ENCODE results near the gene DRAM1.

The DRAM1 gene

DNA sequence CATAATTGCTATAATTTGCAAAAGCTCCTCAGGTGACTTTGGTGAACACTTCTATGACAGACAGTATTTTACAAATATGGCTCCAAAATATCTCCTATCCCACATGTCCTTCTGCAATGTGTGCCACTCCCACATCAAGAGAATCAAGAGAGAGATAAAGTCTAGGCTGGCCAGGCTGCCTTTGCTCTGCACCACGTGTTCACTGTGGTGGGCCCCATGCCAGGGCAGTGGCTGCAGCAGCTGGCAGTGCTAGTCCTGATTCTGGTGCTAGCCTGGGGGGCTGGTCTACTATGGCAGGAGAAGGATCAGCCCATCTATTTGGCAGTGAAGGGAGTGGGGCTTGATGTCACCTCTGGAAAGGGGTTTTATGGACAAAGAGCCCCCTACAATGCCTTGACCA, 86.3 kb downstream of the DRAM1 start:
- Histone ChIP-seq H3K4me1 (ENCODE audit: control insufficient read depth, low read length) (peaks cover 7% of the 10 kb centered on the region), H3K36me3 (ENCODE audit: control insufficient read depth, low read length) (no peaks in the 10 kb centered on the region), H3K4me2 (ENCODE audit: low read length) (no peak overlapping the region), H3K79me2 (ENCODE audit: control insufficient read depth, low read length) (no peaks in the 10 kb centered on the region), H3K9me2 (replicated peaks; ENCODE audit: control insufficient read depth, low read length) (no peaks in the 10 kb centered on the region), H3F3A (ENCODE audit: control insufficient read depth, insufficient read depth) (no peaks in the 10 kb centered on the region), H3K9me3 (ENCODE audit: control insufficient read depth, insufficient read depth, low read length) (no peaks in the 10 kb centered on the region), H4K20me1 (ENCODE audit: control insufficient read depth, insufficient read depth, low read depth, low read length) (no peaks in the 10 kb centered on the region), H3K4me3 (ENCODE audit: low read length) (no peak overlapping the region), H3K27me3 (ENCODE audit: control insufficient read depth, low read length) (no peaks in the 10 kb centered on the region), H3K27ac (ENCODE audit: low read depth, low read length) (no peak overlapping the region)
- TF ChIP-seq EZH2phosphoT487 (IDR thresholded peaks at IDR 0.05; ENCODE audit: borderline replicate concordance, low read length): no peak
- TF ChIP-seq CTCF (IDR thresholded peaks at IDR 0.05; ENCODE audit: low read depth, low read length, poor library complexity, severe bottlenecking): no peak

DNA sequence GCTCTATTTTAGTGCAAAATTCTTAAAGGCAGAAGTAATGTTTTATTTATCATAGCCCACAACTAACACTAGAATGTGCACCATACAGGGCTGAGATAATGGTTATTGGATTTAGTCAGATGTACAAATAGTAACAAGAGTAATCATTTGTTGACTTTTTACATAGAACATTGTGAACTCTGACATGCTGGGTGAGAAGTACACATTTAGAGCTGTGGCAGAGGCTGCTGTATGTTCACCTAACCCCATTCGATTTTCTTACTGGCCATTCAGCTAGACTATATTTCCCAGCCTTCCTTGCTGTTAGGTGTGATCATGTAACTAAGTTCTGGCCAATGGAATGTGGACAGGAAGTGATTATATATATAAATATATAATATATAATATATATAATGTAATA, 89.1 kb downstream of the DRAM1 start:
- H3K4me1 ChIP-seq (ENCODE audit: control insufficient read depth, low read length): peaks cover 7% of the 10 kb centered on the region
- H3K4me3 ChIP-seq (ENCODE audit: low read length): no peak overlapping the region
- H3K4me2 ChIP-seq (ENCODE audit: low read length): no peak overlapping the region
- H3K9me2 ChIP-seq (replicated peaks; ENCODE audit: control insufficient read depth, low read length): no peaks in the 10 kb centered on the region
- no peak for TF ChIP-seq CTCF (IDR thresholded peaks at IDR 0.05; ENCODE audit: low read depth, low read length, poor library complexity, severe bottlenecking)
- TF ChIP-seq EZH2phosphoT487 (IDR thresholded peaks at IDR 0.05; ENCODE audit: borderline replicate concordance, low read length): no peak
- no peaks in the 10 kb centered on the region for H3K36me3 ChIP-seq (ENCODE audit: control insufficient read depth, low read length)
- no peaks in the 10 kb centered on the region for H3F3A ChIP-seq (ENCODE audit: control insufficient read depth, insufficient read depth)
- H3K79me2 ChIP-seq (ENCODE audit: control insufficient read depth, low read length): no peaks in the 10 kb centered on the region
- H3K27me3 ChIP-seq (ENCODE audit: control insufficient read depth, low read length): no peaks in the 10 kb centered on the region
- H3K9me3 ChIP-seq (ENCODE audit: control insufficient read depth, insufficient read depth, low read length): no peaks in the 10 kb centered on the region
- no peaks in the 10 kb centered on the region for H4K20me1 ChIP-seq (ENCODE audit: control insufficient read depth, insufficient read depth, low read depth, low read length)
- H3K27ac ChIP-seq (ENCODE audit: low read depth, low read length): no peak overlapping the region

DNA sequence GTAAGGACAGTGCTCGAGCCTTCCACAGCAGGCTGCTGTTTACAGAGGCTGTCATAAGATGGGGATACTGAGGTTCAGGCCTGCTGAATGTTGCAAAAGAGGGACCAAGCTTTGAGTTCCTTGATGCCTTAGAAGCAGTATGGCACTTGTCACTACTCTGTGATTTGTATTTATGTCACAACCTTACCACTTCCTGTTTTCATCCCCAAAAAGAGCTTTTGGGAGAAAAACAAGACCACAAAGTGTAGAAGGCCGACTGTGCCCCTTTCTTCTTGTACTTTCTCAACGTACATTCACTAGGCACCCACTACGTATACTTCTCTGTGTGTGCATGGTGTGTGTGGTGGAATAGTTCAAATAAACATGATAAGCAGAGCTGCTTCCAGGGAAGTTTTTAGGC, 90.1 kb downstream of the DRAM1 start:
- H3K4me3 ChIP-seq (ENCODE audit: low read length): no peak overlapping the region
- no peak overlapping the region for H3K27ac ChIP-seq (ENCODE audit: low read depth, low read length)
- no peaks in the 10 kb centered on the region for H3K27me3 ChIP-seq (ENCODE audit: control insufficient read depth, low read length)
- no peaks in the 10 kb centered on the region for H3K9me3 ChIP-seq (ENCODE audit: control insufficient read depth, insufficient read depth, low read length)
- no peaks in the 10 kb centered on the region for H4K20me1 ChIP-seq (ENCODE audit: control insufficient read depth, insufficient read depth, low read depth, low read length)
- no peaks in the 10 kb centered on the region for H3K79me2 ChIP-seq (ENCODE audit: control insufficient read depth, low read length)
- peaks cover 7% of the 10 kb centered on the region for H3K4me1 ChIP-seq (ENCODE audit: control insufficient read depth, low read length)
- no peaks in the 10 kb centered on the region for H3K9me2 ChIP-seq (replicated peaks; ENCODE audit: control insufficient read depth, low read length)
- no peak for TF ChIP-seq CTCF (IDR thresholded peaks at IDR 0.05; ENCODE audit: low read depth, low read length, poor library complexity, severe bottlenecking)
- TF ChIP-seq EZH2phosphoT487 (IDR thresholded peaks at IDR 0.05; ENCODE audit: borderline replicate concordance, low read length): no peak
- no peaks in the 10 kb centered on the region for H3F3A ChIP-seq (ENCODE audit: control insufficient read depth, insufficient read depth)
- no peak overlapping the region for H3K4me2 ChIP-seq (ENCODE audit: low read length)
- no peaks in the 10 kb centered on the region for H3K36me3 ChIP-seq (ENCODE audit: control insufficient read depth, low read length)

DNA sequence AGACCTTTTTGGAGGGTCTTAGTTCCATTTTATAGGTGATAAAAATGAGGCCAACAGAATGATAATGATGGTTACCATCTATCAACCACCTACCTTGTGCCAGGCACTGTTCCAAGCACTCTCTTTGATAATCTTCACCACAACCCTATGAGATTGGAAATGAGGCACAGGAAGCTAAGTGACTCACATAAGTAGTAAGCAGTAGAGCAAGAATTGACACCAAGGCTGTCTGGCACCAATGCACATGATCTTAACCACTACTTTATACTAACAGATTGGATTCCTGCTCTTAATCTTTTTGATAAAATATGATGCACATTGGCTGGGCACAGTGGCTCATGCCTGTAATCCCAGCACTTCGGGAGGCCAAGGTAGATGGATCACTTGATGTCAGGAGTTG, 91.4 kb downstream of the DRAM1 start:
- no peak overlapping the region for H3K27ac ChIP-seq (ENCODE audit: low read depth, low read length)
- H3K36me3 ChIP-seq (ENCODE audit: control insufficient read depth, low read length): no peaks in the 10 kb centered on the region
- TF ChIP-seq CTCF (IDR thresholded peaks at IDR 0.05; ENCODE audit: low read depth, low read length, poor library complexity, severe bottlenecking) (no peak), EZH2phosphoT487 (IDR thresholded peaks at IDR 0.05; ENCODE audit: borderline replicate concordance, low read length) (no peak)
- H4K20me1 ChIP-seq (ENCODE audit: control insufficient read depth, insufficient read depth, low read depth, low read length): no peaks in the 10 kb centered on the region
- no peaks in the 10 kb centered on the region for H3K9me3 ChIP-seq (ENCODE audit: control insufficient read depth, insufficient read depth, low read length)
- no peaks in the 10 kb centered on the region for H3F3A ChIP-seq (ENCODE audit: control insufficient read depth, insufficient read depth)
- H3K79me2 ChIP-seq (ENCODE audit: control insufficient read depth, low read length): no peaks in the 10 kb centered on the region
- H3K4me3 ChIP-seq (ENCODE audit: low read length): no peak overlapping the region
- no peaks in the 10 kb centered on the region for H3K9me2 ChIP-seq (replicated peaks; ENCODE audit: control insufficient read depth, low read length)
- peaks cover 7% of the 10 kb centered on the region for H3K4me1 ChIP-seq (ENCODE audit: control insufficient read depth, low read length)
- no peaks in the 10 kb centered on the region for H3K27me3 ChIP-seq (ENCODE audit: control insufficient read depth, low read length)
- no peak overlapping the region for H3K4me2 ChIP-seq (ENCODE audit: low read length)
